GM12801 (cell line): ENCODE data around the gene ADK.

Experiments used
- TF ChIP-seq, protein P1 (sequence below): IDR thresholded peaks from one replicate; pipeline ENCODE4 v1.5.1; 2011; ENCODE audit warnings: control low read depth; ENCODE audit not compliant: insufficient read length; ENCODE audit errors: extremely low read depth

Gene ADK

DNA sequence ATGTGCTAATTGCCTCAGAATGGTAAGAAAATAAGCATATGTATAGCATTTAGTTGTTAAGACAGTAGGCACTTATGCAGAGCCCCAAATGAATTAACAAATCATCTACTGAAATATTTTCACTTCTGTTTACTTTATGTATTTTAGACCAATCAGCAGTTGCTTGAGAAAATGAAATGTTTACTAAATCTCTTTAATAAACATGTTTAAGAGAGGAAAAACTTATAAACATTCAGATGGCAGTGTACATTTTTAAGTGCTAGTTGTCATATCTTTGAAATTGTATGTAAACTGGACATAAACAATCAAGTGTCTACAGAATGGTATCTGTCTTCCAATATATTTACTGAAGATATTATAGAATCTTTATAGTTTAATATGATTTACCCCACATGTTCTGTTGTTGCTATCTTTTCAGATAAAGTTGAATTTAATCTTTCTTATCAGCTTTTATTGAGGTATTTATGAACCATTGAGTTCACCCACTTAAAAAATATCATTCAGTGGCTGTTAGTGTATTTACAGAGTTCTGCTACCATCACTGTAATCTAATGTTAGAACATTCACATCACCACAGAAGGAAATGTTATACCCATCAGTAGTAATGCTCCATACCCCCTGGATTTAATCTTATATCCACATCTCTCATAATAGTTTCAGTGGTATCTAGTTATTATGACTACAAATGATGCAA, 264.3 kb downstream of the ADK start:
- TF ChIP-seq, protein P1, sequence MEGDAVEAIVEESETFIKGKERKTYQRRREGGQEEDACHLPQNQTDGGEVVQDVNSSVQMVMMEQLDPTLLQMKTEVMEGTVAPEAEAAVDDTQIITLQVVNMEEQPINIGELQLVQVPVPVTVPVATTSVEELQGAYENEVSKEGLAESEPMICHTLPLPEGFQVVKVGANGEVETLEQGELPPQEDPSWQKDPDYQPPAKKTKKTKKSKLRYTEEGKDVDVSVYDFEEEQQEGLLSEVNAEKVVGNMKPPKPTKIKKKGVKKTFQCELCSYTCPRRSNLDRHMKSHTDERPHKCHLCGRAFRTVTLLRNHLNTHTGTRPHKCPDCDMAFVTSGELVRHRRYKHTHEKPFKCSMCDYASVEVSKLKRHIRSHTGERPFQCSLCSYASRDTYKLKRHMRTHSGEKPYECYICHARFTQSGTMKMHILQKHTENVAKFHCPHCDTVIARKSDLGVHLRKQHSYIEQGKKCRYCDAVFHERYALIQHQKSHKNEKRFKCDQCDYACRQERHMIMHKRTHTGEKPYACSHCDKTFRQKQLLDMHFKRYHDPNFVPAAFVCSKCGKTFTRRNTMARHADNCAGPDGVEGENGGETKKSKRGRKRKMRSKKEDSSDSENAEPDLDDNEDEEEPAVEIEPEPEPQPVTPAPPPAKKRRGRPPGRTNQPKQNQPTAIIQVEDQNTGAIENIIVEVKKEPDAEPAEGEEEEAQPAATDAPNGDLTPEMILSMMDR, result no peak

- TF ChIP-seq, protein P1, result no peak
Observed at GRCh38 chr10:74417397-74417796, 266.4 kb downstream of the ADK start.

DNA sequence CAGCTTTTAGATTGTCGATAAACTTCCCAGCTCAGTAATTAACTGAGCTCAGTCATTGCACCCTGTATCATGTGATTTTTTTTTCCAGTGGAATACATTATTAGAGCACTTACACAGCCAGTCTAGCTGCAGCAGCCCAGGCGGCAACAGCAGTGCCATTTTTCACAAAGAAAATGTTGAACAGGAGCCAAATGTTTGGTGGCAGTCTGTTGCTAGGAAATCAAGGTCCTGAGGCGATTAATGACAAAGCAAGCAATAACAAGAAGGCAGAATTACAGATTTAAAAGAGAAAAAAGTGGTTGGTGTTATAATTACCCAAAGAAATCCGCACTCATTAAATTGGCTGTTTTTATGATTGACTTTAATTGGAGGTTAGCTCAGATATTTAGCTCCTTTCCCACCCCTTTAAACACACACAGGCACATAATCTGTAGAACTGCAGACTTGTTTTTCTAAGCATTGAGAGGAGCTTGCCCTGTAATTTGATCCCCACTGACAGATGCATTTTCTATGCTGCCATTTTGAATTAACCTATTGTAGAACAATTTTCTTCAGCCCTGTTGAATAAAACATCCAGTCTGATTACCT, 267.4 kb downstream of the ADK start:
- TF ChIP-seq, protein P1, result no peak

GRCh38 chr10:74419491-74419951, 268.5 kb downstream of the ADK start:
- TF ChIP-seq, protein P1, result no peak

DNA sequence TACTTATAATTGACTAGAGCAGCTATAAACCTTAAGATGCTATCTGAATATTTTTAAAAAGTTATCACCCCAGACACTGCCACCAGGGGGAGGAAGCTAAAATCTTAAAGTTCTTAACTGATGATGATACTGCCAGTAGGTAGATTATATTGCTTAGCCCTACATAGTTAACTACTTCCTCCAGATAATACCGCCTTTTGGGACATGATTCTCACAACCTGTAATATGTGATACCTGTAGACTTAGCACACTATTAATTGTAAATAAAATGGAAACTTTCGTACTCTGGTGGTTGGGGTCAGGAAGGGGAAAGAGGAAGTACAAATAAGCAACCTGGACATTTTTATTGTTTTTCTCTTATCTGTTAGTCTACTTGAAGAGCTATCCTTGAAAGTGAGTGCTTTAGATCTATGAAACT, 268.9 kb downstream of the ADK start:
- TF ChIP-seq, protein P1, result no peak

DNA sequence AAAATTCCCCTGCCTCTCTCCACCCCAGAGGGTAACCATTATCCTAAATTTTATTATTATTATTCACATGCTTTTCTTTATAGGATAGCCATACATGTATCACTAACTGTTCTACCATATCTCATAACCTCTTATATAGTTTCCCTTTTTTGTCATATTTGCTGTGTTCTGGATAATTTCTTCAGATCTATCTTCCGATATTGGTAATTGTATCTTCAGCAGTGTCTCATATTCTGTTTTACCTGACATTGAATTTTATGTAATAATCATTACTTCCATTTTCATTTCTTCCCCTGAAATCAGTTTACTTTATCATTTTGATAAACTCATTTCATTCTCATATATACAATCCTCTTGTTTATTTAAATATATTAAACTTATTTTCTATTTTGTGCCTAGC, 273.5 kb downstream of the ADK start:
- TF ChIP-seq, protein P1, result no peak

DNA sequence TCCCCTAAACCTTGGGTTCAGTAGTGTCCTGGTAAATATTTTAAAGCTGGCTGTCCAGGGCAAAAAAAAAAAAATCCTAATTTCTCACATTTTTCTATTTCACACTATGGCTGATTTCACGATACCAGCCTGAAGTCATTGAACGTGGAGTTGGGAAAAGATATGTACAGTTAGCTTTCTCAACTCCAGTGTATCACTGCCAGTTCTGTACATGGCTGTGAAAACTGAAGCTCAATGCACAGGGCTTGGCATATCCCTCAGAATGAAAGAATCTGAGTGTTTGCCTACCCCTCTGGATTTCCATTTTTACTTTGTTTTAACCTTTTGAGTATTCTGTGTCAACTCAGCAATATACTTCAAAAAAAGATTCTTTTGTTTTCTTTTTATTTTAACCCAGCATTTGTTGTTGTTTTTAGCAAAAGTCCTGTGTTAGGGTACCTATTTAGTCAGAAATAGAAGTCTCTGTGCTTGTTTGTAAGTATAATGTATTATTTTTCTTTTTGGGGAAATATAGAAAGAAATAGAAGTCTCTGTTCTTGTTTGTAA, 274.5 kb downstream of the ADK start:
- TF ChIP-seq, protein P1, result no peak
